ENCODE results near the gene CENPM. TPM values are rescaled to one million over a fixed set of nuclear protein-coding genes. Genes with fewer than 3 reads are reported as not detected.

The CENPM gene
- total RNA-seq, 4 donors from 2014 or later, result 14.2 to 71.0 (median 17.8) TPM

GRCh38 chr22:41912338-41913039 is 34.5 kb downstream of the CENPM start:
- Histone ChIP-seq H3K27ac (no peak overlapping the region), H3K4me1 (peaks cover 2 to 53% (median 29%) of the 10 kb centered on the region in 4 donors), H3K4me3 (no peak overlapping the region), H3K27me3 (peaks cover 0 to 62% of the 10 kb centered on the region in 2 donors), H3K9me3 (no peaks in the 10 kb centered on the region), H3K36me3 (peaks cover 0 to 2% (median 0%) of the 10 kb centered on the region in 3 donors)
- no peak for DNase-seq
- TF ChIP-seq POLR2A (IDR thresholded peaks at IDR 0.05) (no peak), CTCF (IDR thresholded peaks at IDR 0.05) (no peak)

GRCh38 chr22:41911001-41911611 is 35.8 kb downstream of the CENPM start:
- H3K4me1 ChIP-seq, result peaks cover 2 to 53% (median 29%) of the 10 kb centered on the region in 4 donors
- H3K9me3 ChIP-seq, result no peaks in the 10 kb centered on the region
- H3K27ac ChIP-seq, result peak overlapping the region in 1 of 4 donors; percentile 67
- peaks cover 0 to 12% (median 0%) of the 10 kb centered on the region in 3 donors for H3K36me3 ChIP-seq
- H3K27me3 ChIP-seq, result peaks cover 0 to 62% of the 10 kb centered on the region in 2 donors
- TF ChIP-seq POLR2A (IDR thresholded peaks at IDR 0.05), result no peak
- TF ChIP-seq CTCF (IDR thresholded peaks at IDR 0.05), result no peak
- no peak for DNase-seq
- H3K4me3 ChIP-seq, result peak overlapping the region; percentile 26 to 51 (median 42)

- Histone ChIP-seq H3K36me3 (peaks cover 0 to 20% (median 0%) of the 10 kb centered on the region in 3 donors), H3K27ac (peak overlapping the region in 1 of 4 donors; percentile 67), H3K27me3 (peaks cover 0 to 56% of the 10 kb centered on the region in 2 donors), H3K4me1 (peaks cover 2 to 49% (median 27%) of the 10 kb centered on the region in 4 donors), H3K9me3 (no peaks in the 10 kb centered on the region), H3K4me3 (peak overlapping the region; percentile 26 to 51 (median 42))
- TF ChIP-seq CTCF (IDR thresholded peaks at IDR 0.05) (no peak), POLR2A (IDR thresholded peaks at IDR 0.05) (no peak)
- no peak for DNase-seq
These were observed 36.6 kb downstream of the CENPM start for GRCh38 chr22:41910050-41911000.

GRCh38 chr22:41909310-41910049 is 37.5 kb downstream of the CENPM start:
- Histone ChIP-seq H3K27ac (peak overlapping the region in 1 of 4 donors; percentile 67), H3K27me3 (peaks cover 0 to 48% of the 10 kb centered on the region in 2 donors), H3K9me3 (no peaks in the 10 kb centered on the region), H3K36me3 (peaks cover 0 to 28% (median 0%) of the 10 kb centered on the region in 3 donors), H3K4me1 (peaks cover 0 to 42% (median 23%) of the 10 kb centered on the region in 4 donors), H3K4me3 (peak overlapping the region; percentile 26 to 51 (median 42))
- TF ChIP-seq POLR2A (IDR thresholded peaks at IDR 0.05) (no peak), CTCF (IDR thresholded peaks at IDR 0.05) (no peak)
- peak in 1 of 3 donors; percentile 49 for DNase-seq
